ENCODE results near the gene PGAM4. TPM values are rescaled to one million over a fixed set of nuclear protein-coding genes. Genes with fewer than 3 reads are reported as not detected.

The PGAM4 gene
- not detected for total RNA-seq

DNA sequence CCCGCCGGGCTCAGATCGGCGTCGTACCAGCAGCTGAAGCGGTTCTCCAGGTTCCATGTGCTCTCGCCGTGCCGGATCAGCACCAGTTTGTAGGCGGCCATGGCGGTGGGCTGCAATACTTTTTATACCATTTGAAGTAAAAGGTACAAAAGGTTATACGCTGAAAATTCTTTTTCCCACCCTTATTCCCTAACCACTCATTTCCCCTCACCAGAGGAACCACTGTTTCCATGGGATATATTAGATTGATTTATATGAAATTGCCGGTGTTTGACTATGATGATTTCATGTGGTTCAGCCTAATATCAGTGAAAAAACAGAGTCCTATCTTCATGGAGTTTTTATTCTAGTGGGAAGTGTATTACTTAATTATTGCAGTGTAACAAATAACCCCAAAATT, at the start of gene PGAM4:
PGAM4 (minus strand) TSS at position 101 of the 400 bp plus-strand sequence; CDS start at position 101, 0 bp downstream.
- no peaks in the 10 kb centered on the region for H3K36me3 ChIP-seq (replicated peaks in 1 of 2; ENCODE audit: insufficient read depth in 1 of 2, low read depth in 2 of 2)
- H3K9me3 ChIP-seq, result no peaks in the 10 kb centered on the region
- H3K27me3 ChIP-seq, result no peaks in the 10 kb centered on the region
- ATAC-seq, result no peak
- intact Hi-C loops (cut with DNase I), result no loop called here
- 87 to 96% methylated on average over 4 to 7 of the region's 13 CpGs for WGBS, 2 donors
- H3K4me1 ChIP-seq, result no peaks in the 10 kb centered on the region
- no peak for DNase-seq
- no peak for TF ChIP-seq POLR2A (IDR thresholded peaks at IDR 0.05)
- no peak for TF ChIP-seq CTCF (IDR thresholded peaks at IDR 0.05)
- no peak within 1 kb of the TSS for H3K4me3 ChIP-seq
- no peak within 1 kb of the TSS for H3K27ac ChIP-seq

DNA sequence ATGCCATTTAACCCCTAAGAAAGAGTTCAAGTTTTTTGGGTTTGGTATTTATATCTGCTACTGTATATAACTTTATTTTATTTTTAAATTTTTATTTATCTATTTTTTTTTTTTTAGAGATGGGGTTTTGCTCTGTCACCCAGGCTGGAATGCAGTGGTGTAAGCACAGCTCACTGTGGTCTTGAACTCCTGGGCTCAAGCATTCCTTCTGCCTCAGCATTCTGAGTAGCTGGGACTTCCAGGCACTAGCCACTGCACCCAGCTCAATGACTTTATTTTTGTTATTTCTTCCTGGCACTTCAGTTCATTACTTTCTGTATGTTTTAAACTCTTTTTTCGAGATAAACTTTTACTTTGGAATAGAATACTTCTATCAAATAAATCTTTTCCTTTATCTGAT, 42.4 kb upstream of the PGAM4 start:
- TF ChIP-seq POLR2A (IDR thresholded peaks at IDR 0.05), result no peak
- TF ChIP-seq CTCF (IDR thresholded peaks at IDR 0.05), result no peak
- H3K36me3 ChIP-seq (replicated peaks in 1 of 2; ENCODE audit: insufficient read depth in 1 of 2, low read depth in 2 of 2), result no peaks in the 10 kb centered on the region
- no peaks in the 10 kb centered on the region for H3K4me1 ChIP-seq
- ATAC-seq (no peak), DNase-seq (no peak)
- intact Hi-C loops (cut with DNase I), result no loop called here
- no peak overlapping the region for H3K27ac ChIP-seq
- H3K27me3 ChIP-seq, result no peaks in the 10 kb centered on the region
- H3K9me3 ChIP-seq, result no peaks in the 10 kb centered on the region
- H3K4me3 ChIP-seq, result no peak overlapping the region
- WGBS, 2 donors, result 100% methylated on average over 1 of the region's 1 CpG

- no peak overlapping the region for H3K4me3 ChIP-seq
- no peak overlapping the region for H3K27ac ChIP-seq
- intact Hi-C loops (cut with DNase I), result no loop called here
- H3K9me3 ChIP-seq, result no peaks in the 10 kb centered on the region
- DNase-seq (no peak), ATAC-seq (no peak)
- WGBS, 2 donors, result 94 to 95% methylated on average over 4 of the region's 4 CpGs
- no peaks in the 10 kb centered on the region for H3K36me3 ChIP-seq (replicated peaks in 1 of 2; ENCODE audit: insufficient read depth in 1 of 2, low read depth in 2 of 2)
- TF ChIP-seq CTCF (IDR thresholded peaks at IDR 0.05), result no peak
- no peak for TF ChIP-seq POLR2A (IDR thresholded peaks at IDR 0.05)
- H3K4me1 ChIP-seq, result no peaks in the 10 kb centered on the region
- H3K27me3 ChIP-seq, result no peaks in the 10 kb centered on the region
Measured at GRCh38 chrX:77979870-77980269, 10.4 kb upstream of the PGAM4 start.

DNA sequence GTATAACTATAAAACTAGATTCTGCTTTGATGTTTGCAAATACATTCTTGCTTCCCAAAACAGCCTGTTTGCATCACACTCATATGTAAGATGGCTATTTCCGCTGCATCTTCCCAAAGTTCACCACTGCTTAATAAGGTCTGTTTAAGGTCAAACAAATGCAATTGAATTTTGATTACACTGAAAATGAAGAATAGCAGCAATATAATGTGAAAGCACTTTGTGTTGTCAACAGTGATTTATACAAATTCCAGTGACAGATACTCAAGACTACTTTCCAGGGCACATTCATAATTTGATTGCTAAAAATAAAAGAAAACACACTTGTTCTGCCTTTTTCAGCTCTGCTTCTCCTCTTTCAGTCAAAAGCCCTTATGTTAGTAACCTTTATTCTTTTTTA, 8.1 kb upstream of the PGAM4 start:
- intact Hi-C loops (cut with DNase I), result no loop called here
- H3K4me3 ChIP-seq, result no peak overlapping the region
- TF ChIP-seq CTCF (IDR thresholded peaks at IDR 0.05), result no peak
- no peak for TF ChIP-seq POLR2A (IDR thresholded peaks at IDR 0.05)
- no peaks in the 10 kb centered on the region for H3K4me1 ChIP-seq
- H3K27ac ChIP-seq, result no peak overlapping the region
- H3K9me3 ChIP-seq, result no peaks in the 10 kb centered on the region
- H3K27me3 ChIP-seq, result no peaks in the 10 kb centered on the region
- DNase-seq (no peak), ATAC-seq (no peak)
- WGBS, 2 donors, result 87 to 100% methylated on average over 1 of the region's 1 CpG
- H3K36me3 ChIP-seq (replicated peaks in 1 of 2; ENCODE audit: insufficient read depth in 1 of 2, low read depth in 2 of 2), result no peaks in the 10 kb centered on the region

DNA sequence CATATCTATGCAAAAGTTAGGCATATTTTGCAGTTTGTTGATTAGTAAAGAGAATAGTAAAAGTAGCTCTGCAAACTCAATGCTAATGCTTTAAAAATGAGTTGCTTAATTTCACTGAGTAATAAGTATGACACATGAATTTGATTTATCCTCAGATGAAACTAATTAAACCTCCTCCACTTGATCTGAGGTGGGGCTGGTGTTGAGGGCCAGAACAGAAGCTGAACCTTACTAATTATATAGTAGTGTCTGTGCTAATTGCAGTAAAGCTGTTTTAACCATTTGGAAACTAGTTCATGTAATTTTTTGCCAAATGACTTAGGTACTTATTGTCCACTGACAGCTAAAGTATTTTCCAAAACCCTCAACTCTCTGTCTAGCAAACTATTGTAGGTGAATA, 7.7 kb upstream of the PGAM4 start:
- ATAC-seq, result no peak

More for the DNA sequence above, 7.7 kb upstream of the PGAM4 start:
- H3K36me3 ChIP-seq (replicated peaks in 1 of 2; ENCODE audit: insufficient read depth in 1 of 2, low read depth in 2 of 2), result no peaks in the 10 kb centered on the region
- no peaks in the 10 kb centered on the region for H3K4me1 ChIP-seq
- H3K4me3 ChIP-seq, result no peak overlapping the region
- H3K9me3 ChIP-seq, result no peaks in the 10 kb centered on the region
- DNase-seq, result no peak
- H3K27me3 ChIP-seq, result no peaks in the 10 kb centered on the region
- no peak overlapping the region for H3K27ac ChIP-seq
- TF ChIP-seq CTCF (IDR thresholded peaks at IDR 0.05) (no peak), POLR2A (IDR thresholded peaks at IDR 0.05) (no peak)
- intact Hi-C loops (cut with DNase I), result no loop called here
